MCF 10A (cell line): Measurements from ENCODE around the gene POU5F2. TPM values are rescaled to one million over a fixed set of nuclear protein-coding genes. Genes with fewer than 3 reads are reported as not detected.

ENCODE experiments used
- BruUV-seq: library from RNA; stranded (reverse); fragments of 400-500 nt; replicated peaks from 2 replicates; lab custom pipeline; 2021; lab: Mats Ljungman, UMichigan
- CTCF ChIA-PET: fragments of 300-600 bp; sonication (Branson Sonifier 250); formaldehyde crosslinking; extraction: SDS; loops from one replicate; lab custom pipeline; 2021; ENCODE audit warnings: antibody characterized with exemption, inconsistent platforms; lab: Yijun Ruan, JAX
- POLR2A ChIA-PET: fragments of 300-600, 350-650 bp; sonication (Branson Sonifier 250); formaldehyde crosslinking; extraction: SDS; loops from one replicate; lab custom pipeline; 2020; ENCODE audit warnings: antibody characterized with exemption, inconsistent platforms; lab: Yijun Ruan, JAX
- DNase-seq: peaks from one replicate; pipeline ENCODE4 v3.0.0-alpha.2; 2018; ENCODE audit not compliant: unreplicated experiment
- H3K27ac Mint-ChIP-seq: one replicate; pipeline ENCODE4 v1.8.0; 2022; ENCODE audit warnings: mild to moderate bottlenecking, low read depth, mixed read lengths; ENCODE audit not compliant: unreplicated experiment
- H3K27me3 Mint-ChIP-seq: one replicate; pipeline ENCODE4 v1.8.0; 2022; ENCODE audit warnings: mixed read lengths; ENCODE audit not compliant: insufficient read depth, unreplicated experiment
- H3K36me3 Mint-ChIP-seq: one replicate; pipeline ENCODE4 v1.8.0; 2022; ENCODE audit warnings: mild to moderate bottlenecking, moderate library complexity, mixed read lengths; ENCODE audit not compliant: insufficient read depth, unreplicated experiment
- H3K4me1 Mint-ChIP-seq: one replicate; pipeline ENCODE4 v1.8.0; 2022; ENCODE audit warnings: mixed read lengths; ENCODE audit not compliant: insufficient read depth, unreplicated experiment
- H3K4me3 Mint-ChIP-seq: one replicate; pipeline ENCODE4 v1.8.0; 2022; ENCODE audit warnings: mild to moderate bottlenecking, moderate library complexity, mixed read lengths; ENCODE audit not compliant: unreplicated experiment
- H3K9me3 Mint-ChIP-seq: one replicate; pipeline ENCODE4 v1.8.0; 2022; ENCODE audit warnings: mixed read lengths; ENCODE audit not compliant: unreplicated experiment
- CTCF ChIP-seq: fragments of 200-600 bp; IDR thresholded peaks from one replicate; pipeline ENCODE4 v1.8.0; 2022; ENCODE audit warnings: antibody characterized with exemption, mild to moderate bottlenecking; ENCODE audit not compliant: unreplicated experiment
- intact Hi-C: fragments of 100-400 bp; cut with micrococcal nuclease; formaldehyde crosslinking; loops from 2 replicates; pipeline ENCODE4 v1.14.1; 2022
- total RNA-seq: library from RNA; stranded (reverse); gene quantifications from 2 replicates; pipeline ENCODE4 v1.2.3, GENCODE V29; 2022

POU5F2 gene
- total RNA-seq, 1 experiment from 2014 or later: 0.72 TPM

- H3K27ac Mint-ChIP-seq: no peak overlapping the region
- no peaks in the 10 kb centered on the region for H3K4me1 Mint-ChIP-seq
- ChIA-PET CTCF (interaction anchor here (0.9 to 1.1 kb wide), 2 partner anchors 43 to 204 kb away, joined by 3 read pairs; no protein-coding TSS in a partner anchor), POLR2A (no interaction called here)
- no TSS peak for BruUV-seq
- no peaks in the 10 kb centered on the region for H3K36me3 Mint-ChIP-seq
- no peak for DNase-seq
- H3K9me3 Mint-ChIP-seq: peaks cover 29% of the 10 kb centered on the region
- intact Hi-C loops: no loop called here
- H3K27me3 Mint-ChIP-seq: no peaks in the 10 kb centered on the region
- no peak for TF ChIP-seq CTCF
- no peak overlapping the region for H3K4me3 Mint-ChIP-seq
Observed at GRCh38 chr5:93756372-93756771, 15.0 kb upstream of the POU5F2 start.

GRCh38 chr5:93755716-93756115, 14.3 kb upstream of the POU5F2 start:
- no TSS peak for BruUV-seq
- H3K27ac Mint-ChIP-seq: no peak overlapping the region
- H3K36me3 Mint-ChIP-seq: no peaks in the 10 kb centered on the region
- CTCF ChIA-PET: interaction anchor here (0.9 to 1.1 kb wide), 2 partner anchors 203 to 663 kb away, joined by 3 to 6 read pairs; no protein-coding TSS in a partner anchor
- no peaks in the 10 kb centered on the region for H3K4me1 Mint-ChIP-seq
- peaks cover 25% of the 10 kb centered on the region for H3K9me3 Mint-ChIP-seq
- no peak for DNase-seq
- H3K27me3 Mint-ChIP-seq: no peaks in the 10 kb centered on the region
- no peak overlapping the region for H3K4me3 Mint-ChIP-seq
- no peak for TF ChIP-seq CTCF
- POLR2A ChIA-PET: interaction anchor here (0.8 kb wide), 1 partner anchor 9 kb away, joined by 3 read pairs; no protein-coding TSS in a partner anchor
- intact Hi-C loops: no loop called here

GRCh38 chr5:93748875-93749397, 7.5 kb upstream of the POU5F2 start:
- Mint-ChIP-seq H3K4me3 (no peak overlapping the region), H3K27me3 (no peaks in the 10 kb centered on the region), H3K9me3 (no peaks in the 10 kb centered on the region), H3K27ac (no peak overlapping the region), H3K36me3 (peaks cover 9% of the 10 kb centered on the region), H3K4me1 (no peaks in the 10 kb centered on the region)
- intact Hi-C loops: no loop called here
- ChIA-PET CTCF (interaction anchor here (0.6 kb wide), 1 partner anchor 201 kb away, joined by 3 read pairs; no protein-coding TSS in a partner anchor), POLR2A (no interaction called here)
- TF ChIP-seq CTCF: no peak
- no peak for DNase-seq
- BruUV-seq: no TSS peak

GRCh38 chr5:93746406-93747056, 5.1 kb upstream of the POU5F2 start:
- intact Hi-C loops: no loop called here
- Mint-ChIP-seq H3K4me3 (no peak overlapping the region), H3K4me1 (no peaks in the 10 kb centered on the region), H3K36me3 (peaks cover 9% of the 10 kb centered on the region), H3K27ac (no peak overlapping the region), H3K27me3 (no peaks in the 10 kb centered on the region), H3K9me3 (peaks cover 13% of the 10 kb centered on the region)
- ChIA-PET CTCF (interaction anchor here (0.6 to 1.3 kb wide), 4 partner anchors 54 to 865 kb away, joined by 3 to 5 read pairs (median 4); no protein-coding TSS in a partner anchor), POLR2A (interaction anchor here (0.9 kb wide), 1 partner anchor 9 kb away, joined by 3 read pairs; no protein-coding TSS in a partner anchor)
- TF ChIP-seq CTCF: no peak
- BruUV-seq: no TSS peak
- DNase-seq: peak; percentile 1
